GM21515 (cell line): ENCODE measurements around the gene RAB3GAP1.
"Not testable (repeated sequence)": the region's sequence is repeated elsewhere in the genome, so short reads cannot be mapped to it uniquely, and the experiment has no call there.

Experiments
- ATAC-seq: cut with Tn5 transposase; IDR thresholded peaks from one replicate; pipeline ENCODE4 v1.9.1; 2021; ENCODE audit not compliant: unreplicated experiment

RAB3GAP1 gene

GRCh38 chr2:135099802-135100483, 47.9 kb downstream of the RAB3GAP1 start:
- no peak for ATAC-seq

GRCh38 chr2:135103843-135104242, 51.8 kb downstream of the RAB3GAP1 start:
- no peak for ATAC-seq

DNA sequence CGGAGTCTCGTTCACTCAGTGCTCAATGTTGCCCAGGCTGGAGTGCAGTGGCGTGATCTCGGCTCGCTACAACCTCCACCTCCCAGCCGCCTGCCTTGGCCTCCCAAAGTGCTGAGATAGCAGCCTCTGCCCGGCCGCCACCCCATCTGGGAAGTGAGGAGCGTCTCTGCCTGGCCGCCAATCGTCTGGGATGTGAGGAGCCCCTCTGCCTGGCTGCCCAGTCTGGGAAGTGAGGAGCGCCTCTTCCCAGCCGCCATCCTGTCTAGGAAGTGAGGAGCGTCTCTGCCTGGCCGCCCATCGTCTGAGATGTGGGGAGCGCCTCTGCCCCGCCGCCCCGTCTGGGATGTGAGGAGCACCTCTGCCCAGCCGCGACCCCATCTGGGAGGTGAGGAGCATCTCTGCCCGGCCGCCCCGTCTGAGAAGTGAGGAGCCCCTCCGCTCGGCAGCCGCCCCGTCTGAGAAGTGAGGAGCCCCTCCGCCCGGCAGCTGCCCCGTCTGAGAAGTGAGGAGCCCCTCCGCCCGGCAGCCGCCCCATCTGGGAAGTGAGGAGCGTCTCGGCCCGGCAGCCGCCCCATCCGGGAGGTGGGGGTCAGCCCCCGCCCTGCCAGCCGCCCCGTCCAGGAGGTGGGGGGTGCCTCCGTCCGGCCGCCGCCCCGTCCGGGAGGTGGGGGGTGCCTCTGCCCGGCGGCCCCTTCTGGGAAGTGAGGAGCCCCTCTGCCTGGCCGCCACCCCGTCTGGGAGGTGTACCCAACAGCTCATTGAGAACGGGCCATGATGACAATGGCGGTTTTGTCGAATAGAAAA, 53.6 kb downstream of the RAB3GAP1 start:
- ATAC-seq: not testable (repeated sequence)

DNA sequence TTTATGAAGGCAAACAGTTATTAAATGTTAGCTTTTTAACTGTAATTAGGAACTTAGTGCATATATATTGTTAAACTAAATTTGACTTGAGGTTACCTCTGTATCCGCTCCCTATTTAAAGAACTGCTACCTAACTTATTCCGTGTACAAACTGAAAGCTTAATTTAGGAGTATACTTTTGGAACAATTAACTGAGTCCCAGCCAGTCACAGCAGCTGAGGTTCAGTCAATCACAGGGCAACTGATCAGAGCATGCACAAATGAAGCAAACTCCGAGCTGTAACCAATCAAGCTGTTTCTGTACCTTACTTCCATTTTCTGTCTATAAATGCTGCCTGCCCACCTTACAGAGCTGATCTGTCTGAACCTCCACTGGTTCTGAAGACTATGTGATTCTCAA, 61.2 kb downstream of the RAB3GAP1 start:
- no peak for ATAC-seq

GRCh38 chr2:135119582-135119981, 67.5 kb downstream of the RAB3GAP1 start:
- no peak for ATAC-seq

DNA sequence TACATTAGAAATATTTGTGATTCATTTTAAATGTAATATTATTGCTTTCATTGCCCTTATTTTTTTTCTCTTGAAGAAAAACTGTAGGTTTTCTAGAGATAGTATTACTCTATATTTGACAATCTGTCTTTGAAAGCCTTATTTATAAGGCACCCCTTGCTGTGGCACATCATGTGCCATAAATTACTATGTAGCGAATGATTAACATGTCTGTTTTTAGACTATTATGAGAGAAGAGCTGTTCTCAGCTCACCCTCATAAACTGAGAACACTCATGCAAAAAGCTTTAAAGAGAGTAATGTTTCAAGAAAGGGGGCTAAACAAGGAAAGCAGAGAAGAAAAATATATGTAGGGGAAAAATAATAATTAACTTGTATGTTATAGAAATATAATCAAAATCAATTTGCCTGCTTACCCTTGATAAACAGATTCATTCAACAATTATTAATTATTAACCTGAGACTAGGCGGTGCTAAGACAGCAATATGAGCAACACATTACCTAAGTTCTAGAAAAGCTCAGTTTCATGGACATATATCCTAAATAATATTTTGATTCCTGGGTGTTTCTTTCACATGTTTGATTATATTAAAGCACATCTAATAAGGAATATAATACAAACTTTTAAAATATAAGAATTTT, 69.0 kb downstream of the RAB3GAP1 start:
- no peak for ATAC-seq

- ATAC-seq: not testable (repeated sequence)
Observed at GRCh38 chr2:135121658-135122039, 69.6 kb downstream of the RAB3GAP1 start.

GRCh38 chr2:135124924-135125886, 73.1 kb downstream of the RAB3GAP1 start:
- ATAC-seq: no peak

GRCh38 chr2:135125940-135126339, 73.8 kb downstream of the RAB3GAP1 start:
- ATAC-seq: no peak

DNA sequence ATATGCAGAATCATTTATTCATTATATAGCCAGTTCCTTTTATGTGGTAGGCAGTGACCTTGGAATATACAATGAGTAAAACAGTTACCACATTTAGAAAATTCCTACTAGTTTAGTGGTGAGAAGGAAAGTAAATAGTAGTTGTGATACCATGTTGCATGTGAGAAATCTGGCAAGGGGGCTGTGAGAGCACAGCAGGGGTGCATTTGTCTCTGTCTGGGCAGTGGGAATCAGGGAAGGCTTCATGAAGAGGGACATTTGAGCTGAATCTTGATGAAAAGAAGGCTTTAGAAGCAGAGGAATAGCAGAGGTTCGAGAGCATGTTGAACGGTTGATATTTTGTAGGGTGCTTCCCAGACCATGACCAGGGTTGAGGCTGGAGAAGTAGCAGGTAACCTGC, 78.7 kb downstream of the RAB3GAP1 start:
- no peak for ATAC-seq

GRCh38 chr2:135132314-135132713, 80.2 kb downstream of the RAB3GAP1 start:
- ATAC-seq: no peak

DNA sequence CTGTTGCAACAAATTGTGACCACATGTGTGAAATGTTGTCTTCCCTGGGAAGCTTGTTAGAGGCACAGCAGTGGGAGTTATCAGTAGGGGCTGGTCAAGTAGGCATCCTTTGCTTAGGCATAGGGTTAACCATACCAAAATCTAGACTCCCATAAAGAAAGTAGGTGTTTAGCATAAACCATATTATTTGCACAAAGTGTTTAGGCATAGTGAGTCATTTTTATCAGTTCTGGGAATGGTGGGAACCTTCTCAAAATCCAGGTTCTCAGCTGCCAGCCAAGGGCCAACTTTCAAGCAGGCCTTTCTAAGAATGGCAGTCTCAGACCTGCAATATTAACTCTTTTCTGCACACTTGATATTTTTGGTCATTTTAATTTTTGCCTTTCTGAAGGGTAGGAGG, 88.5 kb downstream of the RAB3GAP1 start:
- no peak for ATAC-seq

DNA sequence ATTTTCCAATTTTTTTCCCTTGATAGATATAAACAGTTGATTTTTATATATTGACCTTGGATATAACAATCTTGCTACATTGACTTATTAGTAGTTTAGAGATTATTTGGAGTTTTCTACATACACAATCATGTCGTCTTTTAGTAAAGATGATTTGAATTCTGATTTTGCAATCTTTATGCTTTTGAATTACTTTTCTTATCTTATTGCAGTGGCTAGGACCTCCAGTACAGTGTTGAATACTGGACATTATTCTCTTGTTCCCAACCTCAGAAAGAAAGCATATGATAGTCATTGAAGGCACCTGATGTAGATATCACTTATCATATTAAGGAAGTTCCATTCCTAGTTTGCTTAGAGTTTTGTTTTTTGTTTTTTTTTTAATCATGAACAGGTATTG, 90.2 kb downstream of the RAB3GAP1 start:
- ATAC-seq: no peak

DNA sequence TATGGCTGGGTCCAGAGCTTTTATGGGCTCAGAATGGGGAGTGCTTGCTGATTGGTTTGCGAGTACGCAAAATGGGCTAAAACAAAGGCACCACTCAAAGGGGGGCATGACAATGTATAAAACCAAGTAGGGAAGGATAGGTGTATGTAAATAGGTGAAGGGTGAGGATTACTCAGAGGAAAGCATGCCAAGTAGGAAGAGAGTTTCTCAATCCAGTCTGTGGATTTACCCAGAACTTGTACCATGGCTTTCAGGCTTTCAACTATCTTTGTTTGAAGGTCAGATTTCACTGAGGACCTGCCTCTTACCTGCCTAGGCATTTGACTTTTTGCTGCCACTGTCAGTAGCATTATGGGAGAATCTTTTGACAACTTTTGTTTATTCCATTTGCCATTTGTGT, 92.3 kb downstream of the RAB3GAP1 start:
- ATAC-seq: no peak

DNA sequence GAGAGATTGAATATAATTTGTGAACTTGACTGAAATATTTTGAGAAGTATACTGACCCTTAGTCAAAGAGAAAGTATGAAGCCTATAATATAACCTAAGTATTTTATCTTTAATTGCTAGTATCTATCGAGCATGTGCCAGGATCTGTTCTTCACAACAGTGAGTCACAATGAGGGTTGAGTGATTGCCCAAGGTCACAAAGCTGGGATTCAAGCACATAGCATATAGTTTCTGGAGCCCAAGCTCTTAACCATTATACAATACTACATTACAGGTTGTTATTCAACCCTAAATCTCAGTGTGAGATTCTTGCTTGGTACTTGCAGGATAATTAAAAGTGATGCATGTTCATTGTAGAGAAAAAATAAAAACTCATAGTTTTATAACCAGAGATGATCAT, 97.2 kb downstream of the RAB3GAP1 start:
- ATAC-seq: no peak

DNA sequence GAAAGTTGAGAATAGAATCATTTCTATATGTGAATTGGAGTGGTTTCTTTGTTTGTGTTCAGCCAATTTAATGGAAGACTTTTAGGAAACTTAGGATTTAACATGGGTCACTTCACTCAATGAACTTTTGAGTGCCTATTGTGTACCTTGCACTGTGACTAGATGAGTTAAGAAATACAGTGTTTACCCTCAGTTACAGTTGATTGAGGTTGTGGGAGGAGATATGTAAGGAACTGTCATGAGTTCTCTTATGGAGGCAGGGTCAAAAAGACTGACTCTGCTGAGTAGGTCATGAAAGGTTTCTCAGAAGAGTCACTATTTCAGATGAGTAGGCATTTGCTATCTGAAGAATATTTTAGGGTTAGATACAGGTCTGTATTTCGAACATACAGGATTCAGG, 98.6 kb downstream of the RAB3GAP1 start:
- ATAC-seq: no peak

DNA sequence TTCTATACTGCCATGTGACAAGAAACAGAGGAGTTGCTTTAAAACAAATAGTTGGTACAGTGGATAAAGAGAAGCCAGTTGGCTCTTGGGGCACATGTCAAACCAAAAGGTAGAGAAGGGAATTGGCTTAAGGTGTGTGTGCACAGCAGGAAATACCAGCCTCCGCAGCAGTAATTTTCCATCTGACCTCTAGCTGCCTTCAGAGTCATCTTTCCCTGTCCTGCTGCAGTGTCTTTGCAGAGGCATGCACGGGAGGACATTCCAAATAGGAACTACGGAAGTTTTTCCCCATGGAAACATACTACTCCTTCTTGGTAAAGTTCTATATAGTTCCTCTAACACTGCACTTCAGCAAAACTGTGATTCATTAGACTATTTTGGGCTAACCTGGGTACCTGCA, 99.5 kb downstream of the RAB3GAP1 start:
- ATAC-seq: no peak

DNA sequence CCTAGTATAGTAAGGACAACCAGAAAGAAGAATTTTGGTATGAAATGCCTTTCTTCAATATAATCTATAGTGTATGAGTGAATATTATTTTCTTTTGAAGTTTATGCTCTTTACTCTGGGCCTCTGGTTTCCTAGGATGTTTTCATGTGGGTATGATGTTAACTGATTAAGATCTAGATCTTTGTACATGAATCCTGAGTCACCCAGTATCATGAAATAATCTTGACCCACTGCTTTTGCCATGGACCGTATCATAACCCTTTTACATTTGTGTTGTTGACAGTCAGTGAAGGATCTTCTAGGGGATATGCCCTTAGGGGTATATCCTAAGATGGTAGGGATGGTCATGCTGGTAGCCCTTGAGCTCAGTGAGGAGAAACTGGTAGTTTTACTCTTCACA, 100.3 kb downstream of the RAB3GAP1 start:
- ATAC-seq: no peak

DNA sequence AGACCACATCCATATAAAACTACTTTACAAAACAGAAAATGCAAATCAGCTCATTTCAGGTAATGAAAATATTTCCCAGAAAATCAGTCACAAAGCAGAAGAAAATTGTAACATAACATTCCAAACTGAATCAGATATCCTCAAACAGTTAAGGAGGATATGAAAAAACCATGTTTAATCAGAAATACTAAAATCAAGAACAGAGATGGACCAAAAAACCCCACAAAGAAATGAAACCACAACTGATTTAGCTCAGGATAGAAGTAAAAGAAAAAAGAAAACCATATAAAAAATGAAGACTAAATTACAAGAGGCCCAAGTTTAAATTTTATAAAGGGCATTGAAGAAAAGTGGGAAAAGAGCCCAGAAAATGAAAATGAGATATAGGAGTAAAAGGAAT, 102.9 kb downstream of the RAB3GAP1 start:
- ATAC-seq: no peak

DNA sequence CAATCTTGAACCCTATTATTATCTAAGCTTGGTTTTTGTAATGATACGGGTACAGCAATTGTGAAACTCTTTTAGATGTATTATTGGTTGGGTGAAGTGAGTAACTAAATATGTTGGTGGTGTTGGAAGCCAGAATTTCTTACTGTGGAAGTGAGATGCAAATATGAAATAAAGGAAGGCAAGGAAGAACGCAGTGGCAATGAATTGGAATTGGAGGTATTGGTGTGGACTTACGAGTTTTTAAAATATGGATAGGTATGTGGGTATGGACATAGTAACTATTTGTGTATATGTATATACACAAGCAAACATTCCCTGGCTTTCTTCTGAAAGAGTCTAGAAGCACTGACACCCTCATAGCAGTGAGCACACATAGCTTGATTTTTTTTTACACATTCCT, 105.8 kb downstream of the RAB3GAP1 start:
- ATAC-seq: no peak

GRCh38 chr2:135159191-135159590, 107.1 kb downstream of the RAB3GAP1 start:
- no peak for ATAC-seq
